B cell (primary cell): ENCODE measurements around the gene GABPB1. TPM values are rescaled to one million over a fixed set of nuclear protein-coding genes. Genes with fewer than 3 reads are reported as not detected.

ENCODE experiments used
- ATAC-seq: fragments of 200-7000 bp; cut with Tn5 transposase; one replicate; pipeline ENCODE4 v1.10.0; 2021; ENCODE audit warnings: low read depth, mild to moderate bottlenecking, moderate number of reproducible peaks, moderate library complexity
- CTCF ChIA-PET: fragments of 350-600 bp; sonication (Branson Sonifier 250); formaldehyde crosslinking; loops from one replicate; lab custom pipeline; 2021; ENCODE audit warnings: antibody characterized with exemption, inconsistent platforms; lab: Charles Lee
- POLR2A ChIA-PET: fragments of 350-600 bp; sonication (Branson Sonifier 250); formaldehyde crosslinking; loops from one replicate; lab custom pipeline; 2021; ENCODE audit warnings: antibody characterized with exemption; lab: Charles Lee
- DNase-seq: peaks from one replicate; pipeline ENCODE4 v3.0.0; 2013
- H2AFZ ChIP-seq: 2 replicates; pipeline ENCODE4 v1.6.1; 2012; ENCODE audit warnings: mild to moderate bottlenecking, low read depth, low read length; ENCODE audit not compliant: insufficient read depth, poor library complexity, severe bottlenecking
- H3K27ac ChIP-seq, 2 donors: 1 replicate in 1 of 2; 2 replicates in 1 of 2; pipeline ENCODE4 v1.5.1; 2012 to 2013; ENCODE audit warnings: low read length in 2 of 2, mild to moderate bottlenecking in 2 of 2, moderate library complexity in 1 of 2
- H3K27me3 ChIP-seq, 4 experiments: fragments of 200-600 bp in 1 of 4; sonication (generic) in 1 of 4; replicated peaks in 1 of 4; 1 replicate in 2 of 4; 2 replicates in 2 of 4; pipeline versions ENCODE4 v1.6.1 to v1.7.0; 2013 to 2016; ENCODE audit warnings: low read length in 3 of 4, mild to moderate bottlenecking in 2 of 4, mixed read lengths in 1 of 4, moderate library complexity in 1 of 4; ENCODE audit not compliant: insufficient read depth in 4 of 4, control insufficient read depth in 3 of 4; ENCODE audit errors: control extremely low read depth in 1 of 4
- H3K36me3 ChIP-seq, 2 experiments: replicated peaks in 1 of 2; 1 replicate in 1 of 2; 2 replicates in 1 of 2; pipeline versions ENCODE4 v1.6.1 to v1.7.1; 2013; ENCODE audit warnings: low read length in 1 of 2; ENCODE audit not compliant: insufficient read depth in 2 of 2, control insufficient read depth in 1 of 2; ENCODE audit errors: control extremely low read depth in 1 of 2, extremely low read depth in 1 of 2
- H3K4me1 ChIP-seq, 2 donors: fragments of 200-600 bp in 1 of 2; sonication (generic) in 1 of 2; 1 replicate in 1 of 2; 2 replicates in 1 of 2; pipeline versions ENCODE4 v1.5.1 to v1.6.1; 2013 to 2017; ENCODE audit warnings: low read length in 2 of 2; ENCODE audit not compliant: control insufficient read depth in 2 of 2, insufficient read depth in 2 of 2
- H3K4me2 ChIP-seq: replicated peaks from 2 replicates; pipeline ENCODE3; 2012; ENCODE audit warnings: mild to moderate bottlenecking, low read depth, low read length; ENCODE audit not compliant: poor library complexity, severe bottlenecking
- H3K4me3 ChIP-seq, 5 experiments: fragments of 200-600 bp in 1 of 5; sonication (generic) in 1 of 5; 1 replicate in 3 of 5; 2 replicates in 2 of 5; pipeline versions ENCODE4 v1.5.1 to v1.7.0; 2011 to 2016; ENCODE audit warnings: low read length in 4 of 5, mild to moderate bottlenecking in 4 of 5, low read depth in 2 of 5, control low read depth in 1 of 5, moderate library complexity in 1 of 5; ENCODE audit not compliant: insufficient read depth in 1 of 5; ENCODE audit errors: control extremely low read depth in 1 of 5, extremely low read depth in 1 of 5
- H3K79me2 ChIP-seq: fragments of 200-600 bp; sonication (generic); one replicate; pipeline ENCODE4 v1.6.0; 2016; ENCODE audit warnings: low read length; ENCODE audit not compliant: control insufficient read depth, insufficient read depth
- H3K9ac ChIP-seq: fragments of 200-600 bp; sonication (generic); 2 replicates; pipeline ENCODE4 v1.6.1; 2017; ENCODE audit warnings: mild to moderate bottlenecking, low read length, moderate library complexity
- H3K9me3 ChIP-seq, 3 donors: one replicate each; pipeline versions ENCODE4 v1.6.1 to v1.7.1; 2013; ENCODE audit warnings: low read length in 2 of 3; ENCODE audit not compliant: control insufficient read depth in 2 of 3, insufficient read depth in 1 of 3; ENCODE audit errors: control extremely low read depth in 1 of 3
- H4K20me1 ChIP-seq: 2 replicates; pipeline ENCODE4 v1.6.0; 2012; ENCODE audit warnings: mild to moderate bottlenecking, low read length; ENCODE audit not compliant: insufficient read depth, control insufficient read depth, poor library complexity, severe bottlenecking
- H3K27ac Mint-ChIP-seq: one replicate; pipeline ENCODE4 v1.8.0; 2021; ENCODE audit warnings: mixed read lengths
- H3K27me3 Mint-ChIP-seq: one replicate; pipeline ENCODE4 v1.8.0; 2021; ENCODE audit warnings: mixed read lengths
- H3K4me1 Mint-ChIP-seq: one replicate; pipeline ENCODE4 v1.8.0; 2021; ENCODE audit warnings: mixed read lengths
- H3K4me3 Mint-ChIP-seq: one replicate; pipeline ENCODE4 v1.8.0; 2021; ENCODE audit warnings: mixed read lengths
- H3K9me3 Mint-ChIP-seq: one replicate; pipeline ENCODE4 v1.8.0; 2022; ENCODE audit warnings: mixed read lengths; ENCODE audit not compliant: insufficient read depth
- EZH2 ChIP-seq: IDR thresholded peaks from 2 replicates; pipeline ENCODE4 v1.6.1; 2012; ENCODE audit warnings: borderline replicate concordance, low read depth, mild to moderate bottlenecking, moderate library complexity, low read length; ENCODE audit not compliant: insufficient read depth, poor library complexity, severe bottlenecking
- WGBS: methylation state at CpG from one replicate; pipeline ENCODE4 v1.1.5; 2013; ENCODE audit warnings: missing lambda C conversion rate; ENCODE audit not compliant: insufficient coverage; 5-methylcytosine and 5-hydroxymethylcytosine counted together
- intact Hi-C: fragments of 100-400 bp; cut with micrococcal nuclease; formaldehyde crosslinking; loops from one replicate; pipeline ENCODE4 v1.10.0; 2022
- polyA plus RNA-seq: library from polyadenylated mRNA; depleted of rRNA; stranded (reverse); fragments of >200 nt; gene quantifications from 2 replicates; pipeline ENCODE4 v1.2.3, GENCODE V29; 2012
- total RNA-seq, 2 donors: library from RNA; stranded (reverse); fragments of 120-200 nt in 1 of 2; gene quantifications; 1 replicate in 1 of 2; 2 replicates in 1 of 2; pipeline versions ENCODE4 v1.2.3 to v1.2.4, GENCODE V29; 2013 to 2022
- TF ChIP-seq, protein P1 (sequence below): fragments of 200-600 bp; IDR thresholded peaks from one replicate; pipeline ENCODE4 v1.8.0; 2022; ENCODE audit warnings: antibody characterized with exemption, mild to moderate bottlenecking

The GABPB1 gene
- total and polyA plus RNA-seq, 2 donors (not counting 1 experiment from before 2014, with no cell fraction given), result 24.1 to 37.1 TPM

GRCh38 chr15:50246631-50247030 is 108.4 kb downstream of the GABPB1 start:
- no peaks in the 10 kb centered on the region for H3K79me2 ChIP-seq
- intact Hi-C loops, result no loop called here
- H2AFZ ChIP-seq, result peak overlapping the region; percentile 19
- Mint-ChIP-seq H3K4me1 (peaks cover 12% of the 10 kb centered on the region), H3K27ac (no peak overlapping the region), H3K9me3 (no peaks in the 10 kb centered on the region), H3K27me3 (no peaks in the 10 kb centered on the region), H3K4me3 (no peak overlapping the region)
- no peak overlapping the region for H3K4me2 ChIP-seq
- no peaks in the 10 kb centered on the region for H3K9me3 ChIP-seq
- TF ChIP-seq, protein P1, sequence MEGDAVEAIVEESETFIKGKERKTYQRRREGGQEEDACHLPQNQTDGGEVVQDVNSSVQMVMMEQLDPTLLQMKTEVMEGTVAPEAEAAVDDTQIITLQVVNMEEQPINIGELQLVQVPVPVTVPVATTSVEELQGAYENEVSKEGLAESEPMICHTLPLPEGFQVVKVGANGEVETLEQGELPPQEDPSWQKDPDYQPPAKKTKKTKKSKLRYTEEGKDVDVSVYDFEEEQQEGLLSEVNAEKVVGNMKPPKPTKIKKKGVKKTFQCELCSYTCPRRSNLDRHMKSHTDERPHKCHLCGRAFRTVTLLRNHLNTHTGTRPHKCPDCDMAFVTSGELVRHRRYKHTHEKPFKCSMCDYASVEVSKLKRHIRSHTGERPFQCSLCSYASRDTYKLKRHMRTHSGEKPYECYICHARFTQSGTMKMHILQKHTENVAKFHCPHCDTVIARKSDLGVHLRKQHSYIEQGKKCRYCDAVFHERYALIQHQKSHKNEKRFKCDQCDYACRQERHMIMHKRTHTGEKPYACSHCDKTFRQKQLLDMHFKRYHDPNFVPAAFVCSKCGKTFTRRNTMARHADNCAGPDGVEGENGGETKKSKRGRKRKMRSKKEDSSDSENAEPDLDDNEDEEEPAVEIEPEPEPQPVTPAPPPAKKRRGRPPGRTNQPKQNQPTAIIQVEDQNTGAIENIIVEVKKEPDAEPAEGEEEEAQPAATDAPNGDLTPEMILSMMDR, result no peak
- no peak for TF ChIP-seq EZH2
- H3K27me3 ChIP-seq, result peaks cover 0 to 2% (median 0%) of the 10 kb centered on the region in 4 experiments
- DNase-seq, result no peak
- no peaks in the 10 kb centered on the region for H3K36me3 ChIP-seq
- no peak overlapping the region for H3K27ac ChIP-seq
- peaks cover 9 to 13% of the 10 kb centered on the region in 2 donors for H3K4me1 ChIP-seq
- no peak for ATAC-seq
- WGBS, result 100% methylated on average over 1 of the region's 2 CpGs
- H4K20me1 ChIP-seq, result no peaks in the 10 kb centered on the region
- ChIA-PET CTCF (no interaction called here), POLR2A (no interaction called here)
- H3K9ac ChIP-seq, result no peak overlapping the region
- no peak overlapping the region for H3K4me3 ChIP-seq

- CTCF ChIA-PET, result no interaction called here
- ATAC-seq, result no peak
- TF ChIP-seq EZH2, result no peak
- TF ChIP-seq, protein P1, result no peak
These were observed 109.9 kb downstream of the GABPB1 start for GRCh38 chr15:50244959-50245624.

More at GRCh38 chr15:50244959-50245624, 109.9 kb downstream of the GABPB1 start:
- H3K4me3 Mint-ChIP-seq, result no peak overlapping the region
- no peak for DNase-seq
- Histone ChIP-seq H3K27me3 (peaks cover 0 to 2% (median 0%) of the 10 kb centered on the region in 4 experiments), H4K20me1 (no peaks in the 10 kb centered on the region), H3K9ac (no peak overlapping the region), H3K27ac (no peak overlapping the region), H3K79me2 (no peaks in the 10 kb centered on the region), H3K4me3 (no peak overlapping the region), H3K36me3 (no peaks in the 10 kb centered on the region), H2AFZ (no peak overlapping the region), H3K4me2 (no peak overlapping the region), H3K4me1 (peaks cover 9 to 13% of the 10 kb centered on the region in 2 donors), H3K9me3 (no peaks in the 10 kb centered on the region)
- no peaks in the 10 kb centered on the region for H3K27me3 Mint-ChIP-seq
- H3K9me3 Mint-ChIP-seq, result no peaks in the 10 kb centered on the region
- WGBS, result no CpG with 5 or more reads among the region's 2 CpGs
- H3K27ac Mint-ChIP-seq, result no peak overlapping the region
- intact Hi-C loops, result no loop called here
- POLR2A ChIA-PET, result no interaction called here
- H3K4me1 Mint-ChIP-seq, result peaks cover 12% of the 10 kb centered on the region
